ENCODE data around the gene KRT9. TPM values are rescaled to one million over a fixed set of nuclear protein-coding genes. Genes with fewer than 3 reads are reported as not detected.
"Not testable (repeated sequence)": the region's sequence is repeated elsewhere in the genome, so short reads cannot be mapped to it uniquely, and the experiment has no call there.

Gene KRT9, protein sequence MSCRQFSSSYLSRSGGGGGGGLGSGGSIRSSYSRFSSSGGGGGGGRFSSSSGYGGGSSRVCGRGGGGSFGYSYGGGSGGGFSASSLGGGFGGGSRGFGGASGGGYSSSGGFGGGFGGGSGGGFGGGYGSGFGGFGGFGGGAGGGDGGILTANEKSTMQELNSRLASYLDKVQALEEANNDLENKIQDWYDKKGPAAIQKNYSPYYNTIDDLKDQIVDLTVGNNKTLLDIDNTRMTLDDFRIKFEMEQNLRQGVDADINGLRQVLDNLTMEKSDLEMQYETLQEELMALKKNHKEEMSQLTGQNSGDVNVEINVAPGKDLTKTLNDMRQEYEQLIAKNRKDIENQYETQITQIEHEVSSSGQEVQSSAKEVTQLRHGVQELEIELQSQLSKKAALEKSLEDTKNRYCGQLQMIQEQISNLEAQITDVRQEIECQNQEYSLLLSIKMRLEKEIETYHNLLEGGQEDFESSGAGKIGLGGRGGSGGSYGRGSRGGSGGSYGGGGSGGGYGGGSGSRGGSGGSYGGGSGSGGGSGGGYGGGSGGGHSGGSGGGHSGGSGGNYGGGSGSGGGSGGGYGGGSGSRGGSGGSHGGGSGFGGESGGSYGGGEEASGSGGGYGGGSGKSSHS
- total RNA-seq (not detected), polyA plus RNA-seq (not detected)
- long read RNA-seq, donor 1, result 0 reads
- long read RNA-seq, donor 2, result 0 reads
- long read RNA-seq, donor 3, result 0 reads
- long read RNA-seq, donor 4, result 0 reads
- long read RNA-seq, donor 5, result 0 reads

DNA sequence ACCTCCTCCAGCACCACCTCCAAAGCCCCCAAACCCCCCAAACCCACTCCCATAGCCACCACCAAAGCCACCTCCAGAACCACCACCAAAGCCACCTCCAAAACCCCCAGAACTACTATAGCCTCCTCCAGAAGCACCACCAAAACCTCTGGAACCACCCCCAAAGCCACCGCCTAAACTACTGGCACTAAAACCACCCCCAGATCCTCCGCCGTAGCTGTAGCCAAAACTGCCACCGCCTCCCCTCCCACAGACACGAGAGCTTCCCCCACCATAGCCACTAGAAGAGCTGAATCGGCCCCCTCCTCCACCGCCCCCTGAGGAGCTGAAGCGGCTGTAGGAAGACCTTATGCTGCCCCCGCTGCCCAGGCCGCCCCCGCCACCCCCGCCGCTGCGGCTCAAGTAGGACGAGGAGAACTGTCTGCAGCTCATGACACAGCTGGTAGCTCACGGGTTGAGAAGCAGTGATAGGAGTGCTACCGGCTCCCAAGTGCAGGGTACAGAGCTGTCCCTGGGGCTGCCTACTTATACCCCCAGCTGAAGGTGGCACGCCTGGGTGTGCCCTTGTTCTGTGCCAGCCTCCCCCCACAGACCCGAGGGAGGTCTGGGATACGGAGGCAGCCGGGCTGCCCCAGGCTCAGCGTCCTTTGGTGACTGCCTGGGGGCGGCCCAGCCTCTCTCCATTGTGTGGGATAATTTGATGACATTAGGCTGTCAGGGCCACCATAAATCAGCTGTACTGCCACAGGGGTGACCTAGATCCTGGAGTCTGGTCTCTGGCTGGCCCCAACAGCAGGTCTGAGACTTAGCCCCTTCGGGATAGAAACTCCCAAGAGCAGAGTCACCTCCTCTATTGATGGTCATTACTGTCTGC is at the start of gene KRT9:
TSS of gene KRT9 (minus strand) at position 499 of the 874 bp plus-strand sequence. CDS start at position 432, 67 bp downstream.
- H3K36me3 ChIP-seq (ENCODE audit: control insufficient read depth in 4 of 4, insufficient read depth in 4 of 4, low read length in 4 of 4), result no peaks in the 10 kb centered on the region
- TF ChIP-seq, protein P1, sequence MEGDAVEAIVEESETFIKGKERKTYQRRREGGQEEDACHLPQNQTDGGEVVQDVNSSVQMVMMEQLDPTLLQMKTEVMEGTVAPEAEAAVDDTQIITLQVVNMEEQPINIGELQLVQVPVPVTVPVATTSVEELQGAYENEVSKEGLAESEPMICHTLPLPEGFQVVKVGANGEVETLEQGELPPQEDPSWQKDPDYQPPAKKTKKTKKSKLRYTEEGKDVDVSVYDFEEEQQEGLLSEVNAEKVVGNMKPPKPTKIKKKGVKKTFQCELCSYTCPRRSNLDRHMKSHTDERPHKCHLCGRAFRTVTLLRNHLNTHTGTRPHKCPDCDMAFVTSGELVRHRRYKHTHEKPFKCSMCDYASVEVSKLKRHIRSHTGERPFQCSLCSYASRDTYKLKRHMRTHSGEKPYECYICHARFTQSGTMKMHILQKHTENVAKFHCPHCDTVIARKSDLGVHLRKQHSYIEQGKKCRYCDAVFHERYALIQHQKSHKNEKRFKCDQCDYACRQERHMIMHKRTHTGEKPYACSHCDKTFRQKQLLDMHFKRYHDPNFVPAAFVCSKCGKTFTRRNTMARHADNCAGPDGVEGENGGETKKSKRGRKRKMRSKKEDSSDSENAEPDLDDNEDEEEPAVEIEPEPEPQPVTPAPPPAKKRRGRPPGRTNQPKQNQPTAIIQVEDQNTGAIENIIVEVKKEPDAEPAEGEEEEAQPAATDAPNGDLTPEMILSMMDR (IDR thresholded peaks at IDR 0.05; ENCODE audit: control extremely low read depth, extremely low read depth), result no peak
- H3K27me3 ChIP-seq (ENCODE audit: control insufficient read depth in 3 of 3, insufficient read depth in 3 of 3, low read length in 2 of 3), result peaks cover 0 to 15% (median 0%) of the 10 kb centered on the region in 3 donors
- 65 to 72% methylated on average over 23 to 24 of the region's 24 CpGs for WGBS, 2 donors
- DNase-seq (no peak), ATAC-seq (ENCODE audit: insufficient read depth, low FRiP score) (no peak)
- H3K4me1 ChIP-seq (ENCODE audit: control insufficient read depth in 5 of 5, insufficient read depth in 5 of 5, low read length in 5 of 5), result no peaks in the 10 kb centered on the region
- no peak within 1 kb of the TSS for H3K27ac ChIP-seq (ENCODE audit: low read depth in 1 of 2, low read length in 1 of 2)
- no peak within 1 kb of the TSS for H3K9ac ChIP-seq (ENCODE audit: insufficient read depth in 1 of 2, low read length in 2 of 2)
- H3K4me3 ChIP-seq, result no peak within 1 kb of the TSS
- H3K9me3 ChIP-seq (ENCODE audit: control insufficient read depth in 4 of 4, insufficient read depth in 3 of 4, low read length in 3 of 4), result peaks cover 0 to 8% (median 0%) of the 10 kb centered on the region in 4 donors

DNA sequence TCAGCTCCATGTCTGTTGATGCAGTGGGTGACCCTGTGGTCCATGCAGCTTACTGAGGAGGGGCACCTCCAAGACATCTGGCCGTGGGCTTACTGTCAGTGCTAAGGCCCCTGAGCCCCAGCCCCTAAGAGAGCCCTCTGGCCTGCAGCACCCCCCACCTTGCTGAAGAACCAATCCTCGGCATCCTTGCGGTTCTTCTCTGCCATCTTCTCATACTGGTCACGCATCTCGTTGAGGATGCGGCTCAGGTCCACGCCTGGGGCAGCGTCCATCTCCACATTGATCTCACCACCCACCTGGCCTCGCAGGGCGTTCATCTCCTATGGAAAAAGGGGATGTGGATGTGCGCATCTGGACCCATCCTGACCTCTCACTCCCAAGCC is 49.6 kb upstream of the KRT9 start:
- WGBS, 2 donors, result 92 to 98% methylated on average over 11 of the region's 11 CpGs
- not testable (repeated sequence) for H3K4me3 ChIP-seq; H3K36me3 ChIP-seq (ENCODE audit: control insufficient read depth in 4 of 4, insufficient read depth in 4 of 4, low read length in 4 of 4); ATAC-seq (ENCODE audit: insufficient read depth, low FRiP score); H3K9ac ChIP-seq (ENCODE audit: insufficient read depth in 1 of 2, low read length in 2 of 2); H3K27me3 ChIP-seq (ENCODE audit: control insufficient read depth in 3 of 3, insufficient read depth in 3 of 3, low read length in 2 of 3); H3K27ac ChIP-seq (ENCODE audit: low read depth in 1 of 2, low read length in 1 of 2); H3K4me1 ChIP-seq (ENCODE audit: control insufficient read depth in 5 of 5, insufficient read depth in 5 of 5, low read length in 5 of 5); H3K9me3 ChIP-seq (ENCODE audit: control insufficient read depth in 4 of 4, insufficient read depth in 3 of 4, low read length in 3 of 4)
- peak in 1 of 3 donors; percentile 7 for DNase-seq

GRCh38 chr17:41620583-41621434 is 49.0 kb upstream of the KRT9 start:
- TF ChIP-seq, protein P1 (IDR thresholded peaks at IDR 0.05; ENCODE audit: control extremely low read depth, extremely low read depth), result no peak
- no peak overlapping the region for H3K9ac ChIP-seq (ENCODE audit: insufficient read depth in 1 of 2, low read length in 2 of 2)
- H3K27me3 ChIP-seq (ENCODE audit: control insufficient read depth in 3 of 3, insufficient read depth in 3 of 3, low read length in 2 of 3), result no peaks in the 10 kb centered on the region
- no peaks in the 10 kb centered on the region for H3K9me3 ChIP-seq (ENCODE audit: control insufficient read depth in 4 of 4, insufficient read depth in 3 of 4, low read length in 3 of 4)
- no peak for ATAC-seq (ENCODE audit: insufficient read depth, low FRiP score)
- peaks cover 0 to 4% (median 0%) of the 10 kb centered on the region in 5 donors for H3K4me1 ChIP-seq (ENCODE audit: control insufficient read depth in 5 of 5, insufficient read depth in 5 of 5, low read length in 5 of 5)
- no peaks in the 10 kb centered on the region for H3K36me3 ChIP-seq (ENCODE audit: control insufficient read depth in 4 of 4, insufficient read depth in 4 of 4, low read length in 4 of 4)
- no peak overlapping the region for H3K27ac ChIP-seq (ENCODE audit: low read depth in 1 of 2, low read length in 1 of 2)
- no peak overlapping the region for H3K4me3 ChIP-seq
- WGBS, 2 donors, result 82 to 87% methylated on average over 21 of the region's 21 CpGs
- peak in 1 of 3 donors; percentile 9 for DNase-seq

DNA sequence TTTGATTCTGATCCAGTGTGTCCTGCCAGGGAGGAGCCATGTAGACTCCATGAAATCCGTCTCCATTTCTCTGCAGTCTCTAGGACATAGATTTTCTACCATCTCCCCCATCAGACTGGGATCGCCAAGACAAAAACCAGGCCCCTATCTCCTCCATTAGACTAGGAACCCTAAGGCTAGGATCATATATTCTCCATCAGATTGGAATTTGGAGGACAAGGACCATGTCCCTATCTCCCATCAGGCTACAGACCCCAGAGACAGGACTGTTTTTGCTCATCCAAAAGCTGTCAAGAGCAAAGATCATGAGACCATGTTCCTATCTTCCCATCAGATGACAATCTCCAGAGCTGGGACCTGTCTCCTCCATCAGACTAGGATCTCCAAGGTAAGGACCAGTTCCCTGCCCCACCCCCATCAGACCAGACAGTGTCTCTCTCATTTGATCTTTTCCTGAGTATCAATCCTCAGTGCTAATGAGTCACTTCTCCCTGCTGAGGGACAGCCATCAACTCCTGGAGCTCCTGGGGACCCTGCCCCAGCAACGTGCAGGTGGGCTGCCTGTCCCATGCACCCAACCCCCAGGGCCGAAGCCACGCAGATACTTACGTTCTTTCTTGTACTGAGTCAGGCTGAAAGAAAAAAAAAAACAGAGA is 48.2 kb upstream of the KRT9 start:
- H3K27me3 ChIP-seq (ENCODE audit: control insufficient read depth in 3 of 3, insufficient read depth in 3 of 3, low read length in 2 of 3); H3K36me3 ChIP-seq (ENCODE audit: control insufficient read depth in 4 of 4, insufficient read depth in 4 of 4, low read length in 4 of 4); H3K9ac ChIP-seq (ENCODE audit: insufficient read depth in 1 of 2, low read length in 2 of 2); H3K27ac ChIP-seq (ENCODE audit: low read depth in 1 of 2, low read length in 1 of 2); ATAC-seq (ENCODE audit: insufficient read depth, low FRiP score); H3K4me1 ChIP-seq (ENCODE audit: control insufficient read depth in 5 of 5, insufficient read depth in 5 of 5, low read length in 5 of 5); H3K9me3 ChIP-seq (ENCODE audit: control insufficient read depth in 4 of 4, insufficient read depth in 3 of 4, low read length in 3 of 4); H3K4me3 ChIP-seq: not testable (repeated sequence)
- 80 to 91% methylated on average over 6 of the region's 6 CpGs for WGBS, 2 donors
- DNase-seq, result peak in 1 of 3 donors; percentile 6
